WI38 (cell line): ENCODE measurements around the gene AUH.

Source experiments
- H3K4me3 ChIP-seq: 2 replicates; pipeline ENCODE4 v1.5.1; 2011; ENCODE audit warnings: low read depth, mild to moderate bottlenecking, control low read depth, low read length
- TF ChIP-seq, protein P1 (sequence below): IDR thresholded peaks from 2 replicates; pipeline ENCODE4 v1.5.1; 2012; ENCODE audit warnings: low read depth, mild to moderate bottlenecking, control low read depth, low read length

Gene AUH

DNA sequence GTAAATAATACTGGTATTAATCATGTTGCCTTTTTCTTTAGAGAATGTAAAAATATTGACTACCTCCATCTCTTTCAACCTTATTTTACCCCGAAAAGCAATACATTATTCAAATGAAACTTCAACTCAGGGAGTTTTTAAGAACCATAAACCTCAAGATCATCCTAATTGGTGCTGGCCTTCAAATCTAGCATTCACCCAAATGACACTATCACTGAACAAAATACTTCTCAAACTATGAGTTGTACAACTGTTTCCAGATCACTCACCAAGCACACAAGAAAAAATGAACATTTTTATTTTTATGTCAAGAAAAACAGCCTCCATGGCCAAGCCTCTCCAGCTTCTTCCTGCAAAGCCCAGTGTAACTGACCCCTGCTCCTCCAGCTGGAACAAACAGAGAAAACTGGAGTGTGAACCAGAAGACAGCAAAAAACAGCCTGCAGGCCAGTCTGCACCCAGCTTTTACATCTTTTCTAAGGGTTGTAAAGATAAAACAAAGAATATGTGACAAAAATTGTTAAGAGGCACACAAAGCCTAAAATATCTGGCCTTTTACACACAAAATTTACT is 21.2 kb downstream of the AUH start:
- H3K4me3 ChIP-seq, result no peak overlapping the region
- TF ChIP-seq, protein P1, sequence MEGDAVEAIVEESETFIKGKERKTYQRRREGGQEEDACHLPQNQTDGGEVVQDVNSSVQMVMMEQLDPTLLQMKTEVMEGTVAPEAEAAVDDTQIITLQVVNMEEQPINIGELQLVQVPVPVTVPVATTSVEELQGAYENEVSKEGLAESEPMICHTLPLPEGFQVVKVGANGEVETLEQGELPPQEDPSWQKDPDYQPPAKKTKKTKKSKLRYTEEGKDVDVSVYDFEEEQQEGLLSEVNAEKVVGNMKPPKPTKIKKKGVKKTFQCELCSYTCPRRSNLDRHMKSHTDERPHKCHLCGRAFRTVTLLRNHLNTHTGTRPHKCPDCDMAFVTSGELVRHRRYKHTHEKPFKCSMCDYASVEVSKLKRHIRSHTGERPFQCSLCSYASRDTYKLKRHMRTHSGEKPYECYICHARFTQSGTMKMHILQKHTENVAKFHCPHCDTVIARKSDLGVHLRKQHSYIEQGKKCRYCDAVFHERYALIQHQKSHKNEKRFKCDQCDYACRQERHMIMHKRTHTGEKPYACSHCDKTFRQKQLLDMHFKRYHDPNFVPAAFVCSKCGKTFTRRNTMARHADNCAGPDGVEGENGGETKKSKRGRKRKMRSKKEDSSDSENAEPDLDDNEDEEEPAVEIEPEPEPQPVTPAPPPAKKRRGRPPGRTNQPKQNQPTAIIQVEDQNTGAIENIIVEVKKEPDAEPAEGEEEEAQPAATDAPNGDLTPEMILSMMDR, result no peak

DNA sequence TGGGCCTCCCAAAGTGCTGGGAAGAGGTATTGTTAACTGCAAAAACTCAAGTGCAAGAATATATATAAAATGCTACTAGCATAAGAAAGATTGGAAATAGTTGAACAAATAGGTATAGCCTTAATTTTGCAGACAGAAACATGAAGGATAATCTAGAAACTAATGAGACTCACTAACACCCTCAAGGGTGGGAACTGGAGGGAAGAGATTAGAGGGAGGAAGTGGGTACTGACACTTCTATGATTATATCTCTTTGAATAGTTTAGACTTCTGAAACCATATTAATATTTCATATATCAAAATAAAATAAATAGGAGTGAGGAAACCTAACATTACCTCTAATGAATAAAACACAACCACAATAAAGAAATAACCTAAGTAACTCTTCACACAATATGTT is 23.0 kb downstream of the AUH start:
- no peak overlapping the region for H3K4me3 ChIP-seq
- TF ChIP-seq, protein P1, result no peak

GRCh38 chr9:91336786-91337185 is 24.9 kb downstream of the AUH start:
- no peak overlapping the region for H3K4me3 ChIP-seq
- TF ChIP-seq, protein P1, result no peak

- TF ChIP-seq, protein P1, result no peak
- H3K4me3 ChIP-seq, result no peak overlapping the region
These were observed 27.7 kb downstream of the AUH start for GRCh38 chr9:91334053-91334452.

GRCh38 chr9:91333551-91333950 is 28.2 kb downstream of the AUH start:
- TF ChIP-seq, protein P1, result no peak
- no peak overlapping the region for H3K4me3 ChIP-seq

DNA sequence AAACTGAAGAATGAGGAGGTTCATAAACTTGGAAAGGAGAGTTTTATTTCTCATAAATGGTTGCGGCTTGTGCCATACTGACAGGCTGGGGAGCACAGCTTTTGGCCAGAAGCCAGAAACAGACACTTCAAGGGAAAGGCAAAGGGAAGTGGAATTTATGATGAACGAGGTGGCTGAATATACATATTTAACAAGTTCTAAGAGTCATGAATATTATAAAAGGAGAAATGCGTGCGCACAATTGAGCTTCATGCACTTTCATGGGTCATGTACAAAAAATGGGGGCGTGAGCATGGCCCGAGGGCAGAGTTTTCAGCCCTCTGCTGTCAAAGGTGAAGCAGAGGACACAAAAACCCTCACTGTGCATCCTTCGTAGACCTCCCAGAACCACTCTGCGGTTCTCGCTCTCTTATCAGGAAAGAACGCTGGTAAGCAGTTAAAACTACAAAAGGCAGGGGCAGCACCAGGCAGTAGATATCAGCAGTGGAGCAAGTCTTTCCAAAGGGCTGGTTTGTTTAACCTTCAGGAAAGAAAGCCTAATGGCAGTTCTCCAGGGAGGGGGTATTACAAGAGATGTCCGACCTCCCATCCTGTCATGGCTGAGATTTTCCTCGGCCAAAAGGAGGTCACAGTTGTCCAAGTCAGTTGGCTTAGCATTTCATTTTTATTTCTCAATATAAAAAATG is 29.0 kb downstream of the AUH start:
- TF ChIP-seq, protein P1, result no peak
- no peak overlapping the region for H3K4me3 ChIP-seq

- H3K4me3 ChIP-seq, result no peak overlapping the region
- TF ChIP-seq, protein P1, result no peak
These were observed 29.9 kb downstream of the AUH start for GRCh38 chr9:91331849-91332248.
